COR-L47 (cell line): ENCODE measurements around the gene DNAJC17.
A peak's percentile ranks its signal among the peaks of the same experiment; 100 is the strongest.

Experiments
- DNase-seq: peaks from one replicate; lab custom pipeline; 2025; lab: John Stamatoyannopoulos, UW

Gene DNAJC17

DNA sequence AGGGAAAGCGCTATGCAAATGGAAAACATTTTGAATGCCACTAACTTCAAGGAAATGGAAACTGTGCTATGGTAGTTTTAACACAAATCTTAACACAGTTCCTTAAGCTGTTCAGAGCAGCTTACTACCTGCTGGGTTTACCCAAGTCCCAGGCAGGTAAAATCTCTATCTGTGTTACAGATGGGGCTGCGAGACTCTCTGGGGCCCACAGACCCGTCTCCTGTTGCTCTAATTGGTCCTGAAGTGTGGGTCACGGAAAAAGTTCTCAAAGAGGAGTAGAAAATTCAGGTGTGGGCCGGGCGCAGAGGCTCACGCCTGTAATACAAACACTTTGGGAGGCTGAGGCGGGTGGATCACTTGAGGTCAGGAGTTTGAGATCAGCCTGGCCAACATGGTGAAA, 17.3 kb downstream of the DNAJC17 start:
- DNase-seq, result no peak

- no peak for DNase-seq
Measured at GRCh38 chr15:40789119-40789518, 18.2 kb downstream of the DNAJC17 start.

GRCh38 chr15:40787991-40788390, 19.3 kb downstream of the DNAJC17 start:
- peak; percentile 69 for DNase-seq

- peak; percentile 98 for DNase-seq
Measured at GRCh38 chr15:40787344-40787841, 19.9 kb downstream of the DNAJC17 start.

DNA sequence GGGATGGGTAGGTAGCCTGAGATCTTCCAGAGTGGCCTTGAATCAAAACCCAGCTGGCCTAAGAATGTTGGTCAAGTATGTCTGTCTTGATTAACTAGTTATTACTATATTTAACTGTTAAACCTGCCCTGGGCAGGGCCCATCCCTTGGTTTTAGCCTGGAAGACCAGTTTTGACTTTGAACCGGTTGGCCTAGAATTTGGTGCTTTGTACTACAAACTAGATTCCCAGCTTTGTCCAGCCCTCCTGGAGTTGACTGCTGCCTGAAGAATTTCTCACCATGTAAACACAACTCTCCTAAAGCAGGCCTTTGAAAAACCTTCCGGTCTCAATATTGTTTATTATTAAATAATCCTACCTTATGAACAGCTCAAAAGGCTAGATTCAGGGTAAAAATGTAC, 21.5 kb downstream of the DNAJC17 start:
- DNase-seq, result no peak

DNA sequence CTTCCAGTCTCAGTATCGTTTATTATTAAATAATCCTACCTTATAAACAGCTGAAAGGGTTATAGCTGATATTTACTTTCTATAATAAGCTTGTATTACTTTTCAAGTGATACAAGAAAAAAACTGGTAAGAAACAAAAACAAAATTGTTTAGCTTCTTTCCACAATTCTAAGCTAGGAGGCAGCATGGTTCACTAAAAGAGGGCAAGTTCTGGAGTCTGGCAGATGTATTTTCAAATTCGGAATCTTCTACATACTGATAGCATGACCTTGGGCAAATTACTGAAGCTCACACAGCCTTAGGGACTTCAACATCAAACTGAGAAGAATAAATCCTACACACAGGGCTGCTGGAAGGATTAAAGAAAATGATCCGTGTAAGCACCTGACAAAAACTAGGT, 22.1 kb downstream of the DNAJC17 start:
- DNase-seq, result no peak

DNA sequence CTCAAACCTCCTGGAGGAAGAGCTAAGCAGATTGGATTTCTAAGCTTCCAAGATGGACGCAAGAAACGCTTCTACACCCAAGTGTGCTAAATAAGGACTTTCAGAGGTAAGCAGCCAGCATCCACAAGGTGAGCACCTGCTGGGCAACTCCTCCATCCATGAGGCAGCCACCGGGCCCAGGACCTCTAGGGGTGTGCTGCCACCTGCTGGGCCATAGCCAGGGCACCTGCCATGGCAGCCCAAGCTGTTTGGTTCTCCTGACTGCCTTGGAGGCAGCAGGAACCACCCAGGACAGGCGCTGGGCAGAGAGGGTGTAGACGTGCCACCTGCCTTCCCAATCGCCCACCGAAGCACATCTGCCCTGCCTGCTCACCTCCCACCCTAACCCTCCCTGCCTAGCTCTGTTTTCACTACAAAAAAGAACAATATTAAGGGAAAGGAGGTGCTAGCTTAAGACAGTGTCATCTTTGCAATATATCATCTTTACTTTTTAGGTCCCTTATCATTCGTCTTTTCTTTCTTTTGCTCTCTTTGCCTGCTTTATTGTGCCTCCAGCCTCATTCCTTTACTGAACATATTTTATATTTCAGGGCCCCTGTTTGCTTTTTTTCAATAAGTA, 24.6 kb downstream of the DNAJC17 start:
- peak; percentile 88 for DNase-seq

DNA sequence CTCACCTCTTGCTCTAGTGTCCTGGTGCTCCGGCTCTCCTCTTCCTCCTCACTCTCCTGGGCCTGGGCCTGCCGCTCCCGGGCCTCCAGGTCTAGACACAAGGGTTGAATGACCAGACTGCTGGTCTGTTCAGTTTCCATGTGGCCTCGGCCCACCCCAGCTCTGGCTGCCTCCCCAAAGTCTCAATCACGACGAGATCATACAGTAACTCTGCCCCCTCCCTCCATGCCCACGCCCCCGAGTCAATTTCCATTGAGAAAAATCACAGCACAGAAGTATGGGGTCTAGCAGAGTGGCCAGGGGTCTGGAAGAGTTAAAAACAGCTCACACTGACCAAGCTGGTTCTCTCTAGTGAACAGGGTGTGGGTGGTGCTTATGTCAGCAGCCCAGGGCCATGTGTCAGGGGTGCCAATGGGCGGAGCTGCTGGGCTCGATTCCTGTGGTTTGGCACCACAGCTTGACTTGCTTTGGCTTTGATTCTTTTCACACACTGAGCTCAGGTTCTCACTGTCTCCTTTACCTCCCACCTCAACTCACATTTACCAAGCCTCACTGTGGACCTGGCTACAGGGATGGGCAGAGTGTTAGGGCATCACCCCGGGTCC, 30.6 kb downstream of the DNAJC17 start:
- DNase-seq, result no peak

DNA sequence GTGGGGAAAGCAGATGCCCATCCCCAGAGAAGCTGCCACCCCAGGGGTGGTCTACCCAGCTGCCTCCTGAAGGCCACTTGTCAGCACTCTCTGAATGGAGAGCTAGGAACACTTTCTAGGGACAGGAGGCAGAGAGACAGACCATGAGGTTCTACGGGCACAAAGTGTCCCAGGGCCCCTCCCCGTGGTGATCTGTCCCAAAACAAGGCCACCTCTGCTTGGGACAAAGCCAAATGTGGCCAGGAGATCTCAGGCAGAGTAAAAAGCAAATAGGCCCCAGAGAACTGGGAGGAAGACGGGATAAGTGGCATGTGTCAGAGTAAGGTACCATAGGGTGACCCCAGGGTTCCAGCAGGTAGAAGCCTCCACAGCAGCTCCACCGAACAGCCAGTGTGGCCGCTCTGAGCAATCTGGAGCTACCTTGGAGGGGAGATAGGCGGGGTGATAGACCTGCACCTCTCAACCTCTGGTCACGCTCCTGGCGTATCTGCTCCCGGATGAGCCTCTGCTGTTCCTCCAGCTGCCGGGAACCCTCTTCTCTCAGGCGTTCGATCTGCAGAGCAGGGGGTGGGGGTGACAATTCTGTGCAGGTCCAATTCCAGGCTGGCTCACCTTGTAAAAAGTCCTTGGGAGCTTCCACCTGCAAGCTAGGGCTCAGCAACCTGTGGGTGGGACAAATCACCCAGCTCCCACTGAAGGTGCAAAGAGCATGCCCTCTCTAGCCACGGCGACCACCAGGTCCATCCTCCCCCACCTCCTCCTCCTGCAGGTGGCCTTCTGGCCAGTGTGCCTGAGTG, 31.3 kb downstream of the DNAJC17 start:
- no peak for DNase-seq

DNA sequence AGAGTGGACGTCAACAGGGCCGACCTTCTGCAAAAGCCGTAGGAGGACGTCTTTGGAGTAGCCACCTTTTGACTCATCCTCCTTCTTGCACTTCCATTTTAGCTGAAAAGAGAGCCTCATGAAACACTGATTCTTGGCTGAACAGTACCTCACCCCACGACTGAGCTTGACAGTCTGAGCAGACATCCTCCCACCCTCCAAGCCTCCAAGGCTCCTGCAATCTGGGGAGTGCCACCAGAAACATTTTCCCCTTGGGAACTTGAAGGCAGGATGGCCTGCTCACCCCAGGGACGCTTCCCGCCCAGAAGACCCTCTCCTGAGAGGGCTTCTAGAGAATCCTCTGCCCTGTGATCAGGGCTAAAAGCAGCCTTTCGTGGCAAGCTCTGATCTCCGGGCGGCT, 32.3 kb downstream of the DNAJC17 start:
- no peak for DNase-seq

- DNase-seq, result no peak
Measured at GRCh38 chr15:40773902-40774301, 33.4 kb downstream of the DNAJC17 start.

DNA sequence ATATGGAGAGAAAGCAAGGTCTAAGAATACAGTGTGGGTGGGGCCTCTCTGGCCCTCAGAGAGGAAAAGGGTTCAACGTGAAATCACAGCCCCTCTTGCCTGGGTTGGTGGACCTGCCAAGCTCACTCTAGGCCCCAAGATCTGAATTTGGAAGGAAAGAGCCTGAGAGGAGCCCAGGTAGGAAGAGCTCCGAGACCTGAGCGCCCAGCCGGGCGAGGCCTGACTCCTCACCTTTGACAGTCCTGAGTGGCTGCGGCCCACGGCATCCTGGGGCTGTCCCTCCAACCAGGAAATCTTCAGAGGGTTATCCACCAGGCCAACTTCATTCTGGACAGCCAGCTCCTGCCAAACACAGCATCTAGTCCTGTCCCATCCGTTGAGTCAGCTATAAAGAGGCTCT, 33.8 kb downstream of the DNAJC17 start:
- no peak for DNase-seq

GRCh38 chr15:40772014-40772413, 35.3 kb downstream of the DNAJC17 start:
- no peak for DNase-seq

DNA sequence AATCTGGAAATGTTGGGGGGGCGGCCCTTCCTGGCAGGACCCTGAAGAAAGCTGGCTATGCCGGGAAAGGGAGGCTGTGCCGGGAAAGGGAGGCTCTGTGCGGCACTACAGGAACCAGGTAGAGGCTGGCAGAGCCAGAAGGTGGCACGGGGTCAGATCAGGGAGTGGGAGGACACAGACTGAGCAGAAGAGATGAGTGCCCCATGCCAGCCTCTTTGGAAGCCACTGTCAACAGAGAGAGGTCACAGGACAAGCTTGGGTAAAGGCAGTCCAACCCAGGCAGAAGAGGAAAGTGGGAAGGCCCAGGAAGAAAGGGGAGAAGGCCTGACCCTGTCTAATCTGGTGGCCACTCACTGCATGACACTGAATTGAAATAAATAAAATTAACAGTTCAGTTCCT, 36.0 kb downstream of the DNAJC17 start:
- DNase-seq, result no peak

DNA sequence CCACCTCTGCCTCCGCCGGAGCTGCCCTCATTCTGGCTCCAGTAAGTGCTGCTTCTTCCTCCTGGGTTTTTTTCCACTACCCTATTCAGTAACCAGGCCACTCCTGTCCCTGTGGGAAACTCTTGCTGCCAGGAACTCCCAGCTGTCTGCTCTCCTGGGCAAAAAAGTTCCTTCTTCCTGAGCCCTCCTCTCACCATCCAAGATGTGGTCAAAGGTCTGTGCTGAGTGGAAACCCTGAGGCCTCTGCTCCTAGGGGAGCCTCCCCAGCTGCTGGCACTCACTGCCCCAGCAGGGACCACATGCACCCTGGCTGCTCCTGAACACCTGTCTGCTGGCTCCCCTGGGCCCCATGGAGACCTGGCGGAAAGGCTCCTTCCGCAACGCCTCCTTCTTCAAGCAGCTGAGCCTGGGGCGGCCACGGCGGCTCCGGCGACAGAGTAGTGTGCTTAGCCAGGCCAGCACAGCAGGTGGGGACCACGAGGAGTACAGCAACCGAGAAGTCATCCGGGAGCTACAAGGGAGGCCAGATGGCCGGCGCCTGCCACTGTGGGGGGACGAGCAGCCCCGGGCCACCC, 37.0 kb downstream of the DNAJC17 start:
- peak; percentile 50 for DNase-seq

DNA sequence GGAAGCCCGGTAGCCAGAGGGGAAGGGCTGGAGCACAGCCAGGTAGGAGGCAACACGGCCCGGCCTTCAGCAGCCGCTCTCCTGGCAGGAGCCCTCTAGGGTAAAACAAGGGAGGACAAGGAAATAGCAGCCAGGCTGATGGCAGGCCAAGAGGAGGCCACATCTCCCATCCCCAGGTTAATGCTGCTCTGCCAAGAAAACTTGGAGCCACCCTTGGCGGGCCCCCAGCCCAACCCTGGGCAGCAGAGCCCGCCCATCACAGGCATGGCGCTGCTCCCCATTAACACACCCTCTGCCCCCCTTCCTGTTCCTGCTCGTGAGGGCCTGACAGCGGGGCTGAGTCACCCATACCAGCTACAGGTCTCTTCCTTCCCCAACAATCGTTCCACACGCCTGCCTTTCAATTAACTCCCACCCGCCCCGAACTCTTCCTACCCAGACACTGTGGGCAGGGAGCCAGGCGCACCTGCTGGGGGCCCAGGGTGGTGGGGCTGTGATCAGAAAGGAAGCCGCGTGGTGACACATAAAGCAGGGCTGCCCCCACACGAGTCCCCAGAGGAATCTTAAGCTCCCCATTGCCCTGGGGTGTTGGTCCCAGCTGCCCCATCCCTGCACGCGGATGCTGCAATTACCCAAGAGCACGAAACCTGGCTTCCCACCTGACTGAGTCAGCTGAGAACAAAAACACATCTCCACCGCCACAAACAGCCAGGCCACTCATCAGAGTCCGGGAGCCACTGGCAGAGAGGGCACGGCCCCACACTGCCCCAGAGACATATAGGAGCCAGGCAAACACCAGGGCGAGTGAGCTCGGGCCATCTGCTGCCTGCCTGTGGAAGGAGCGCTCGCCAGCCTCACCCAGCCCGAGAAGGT, 37.8 kb downstream of the DNAJC17 start, which contains the start of gene C15orf62:
TSS of gene C15orf62 (plus strand) at position 707 of the 873 bp plus-strand sequence. CDS start 516 bp downstream, outside the sequence.
- peak; percentile 88 for DNase-seq

GRCh38 chr15:40768521-40769273, 38.6 kb downstream of the DNAJC17 start:
- no peak for DNase-seq

DNA sequence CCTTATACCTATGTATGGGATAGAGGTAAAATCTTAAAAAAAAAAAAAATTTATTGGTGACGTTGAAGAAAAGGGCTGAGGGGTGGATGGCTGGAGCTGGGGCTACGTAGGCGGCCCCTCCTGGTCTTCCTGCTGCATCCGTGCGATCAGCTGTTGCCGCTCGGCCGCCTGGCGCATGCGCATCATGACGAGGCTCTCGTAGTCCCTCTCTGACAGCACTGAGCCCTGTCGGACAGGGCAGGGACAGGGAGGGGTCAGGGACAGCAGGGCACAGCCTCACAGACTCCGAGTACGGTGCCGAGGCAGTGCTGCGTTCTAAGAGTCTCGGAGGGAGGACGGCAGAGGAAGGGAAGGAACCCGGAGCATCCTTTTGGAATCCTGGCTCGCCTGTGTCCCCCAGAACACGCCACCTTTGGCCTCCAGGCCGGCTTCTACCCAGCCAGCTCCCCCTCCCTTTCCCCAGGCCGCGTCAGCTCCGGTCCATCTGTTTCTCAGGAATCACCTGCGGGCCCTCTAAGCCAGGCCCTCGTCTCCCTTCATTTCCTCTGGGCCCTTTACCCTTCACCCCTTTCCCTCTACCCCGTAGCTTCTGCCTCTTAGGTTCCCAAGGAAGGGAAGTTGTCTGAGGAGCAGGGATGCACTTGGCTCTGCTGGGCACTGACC, 39.3 kb downstream of the DNAJC17 start:
- no peak for DNase-seq

DNA sequence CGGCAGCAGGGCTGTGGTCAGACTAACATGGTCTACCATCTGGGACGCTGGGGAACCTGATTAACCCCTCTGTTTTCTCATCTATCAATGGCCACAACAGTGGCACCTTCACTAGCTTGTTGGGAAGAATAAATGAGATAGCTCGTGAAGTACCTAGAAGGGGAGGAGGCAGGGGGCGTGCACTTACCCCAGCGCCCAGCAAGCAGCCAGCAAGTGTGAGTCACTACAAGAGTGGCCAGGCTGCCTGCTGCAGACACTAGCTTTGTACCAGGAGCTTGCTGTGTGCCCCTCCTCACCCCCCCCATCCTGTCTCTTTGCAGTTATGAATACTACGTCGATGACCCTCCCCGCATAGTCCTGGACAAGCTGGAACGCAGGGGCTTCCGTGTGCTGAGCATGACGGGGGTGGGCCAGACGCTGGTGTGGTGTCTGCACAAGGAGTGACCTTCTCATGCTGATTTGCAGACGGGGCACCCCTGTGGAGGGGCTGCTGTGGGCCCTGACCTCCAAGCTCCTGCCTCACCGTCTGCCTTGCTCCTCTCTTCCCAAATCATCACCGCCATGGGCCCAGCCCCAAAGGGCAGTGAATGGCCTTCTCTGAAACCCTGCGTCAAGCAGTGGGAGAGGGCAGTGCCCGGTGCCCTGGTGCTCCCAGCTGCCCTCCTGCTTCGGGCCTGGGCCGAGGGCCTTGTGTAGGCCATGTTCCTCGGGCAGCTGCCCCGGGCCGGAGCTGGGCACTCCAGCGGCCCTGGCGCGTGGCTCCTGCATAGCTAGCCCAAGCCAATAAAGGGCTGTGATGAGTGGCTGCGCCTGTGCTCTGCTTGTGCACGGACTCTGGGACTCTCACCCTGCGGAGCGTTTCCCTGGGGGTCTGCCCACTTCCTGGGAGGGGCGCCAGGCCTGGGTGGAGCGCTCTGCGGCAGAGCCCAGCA, 40.1 kb downstream of the DNAJC17 start:
- no peak for DNase-seq
